CD4-positive, alpha-beta T cell treated with Interleukin-17A for 1 hour (primary cell): ENCODE results near the gene CDC42EP2.

Experiments
- DNase-seq: peaks from one replicate; pipeline ENCODE4 v3.0.0-alpha.2; 2020

CDC42EP2 gene

GRCh38 chr11:65298655-65299179, 15.9 kb upstream of the CDC42EP2 start:
- no peak for DNase-seq

- no peak for DNase-seq
These were observed 13.9 kb upstream of the CDC42EP2 start for GRCh38 chr11:65300621-65301275.

GRCh38 chr11:65301491-65302329, 13.0 kb upstream of the CDC42EP2 start:
- DNase-seq: no peak

- DNase-seq: no peak
These were observed 11.1 kb upstream of the CDC42EP2 start for GRCh38 chr11:65303555-65303954.

- DNase-seq: no peak
These were observed 10.6 kb upstream of the CDC42EP2 start for GRCh38 chr11:65304110-65304509.

- no peak for DNase-seq
These were observed 10.1 kb upstream of the CDC42EP2 start for GRCh38 chr11:65304613-65305012.

- no peak for DNase-seq
These were observed 9.0 kb upstream of the CDC42EP2 start for GRCh38 chr11:65305501-65306268.

GRCh38 chr11:65307298-65308229, 7.1 kb upstream of the CDC42EP2 start:
- DNase-seq: no peak

- DNase-seq: peak; percentile 7
These were observed 6.3 kb upstream of the CDC42EP2 start for GRCh38 chr11:65308281-65308891.

GRCh38 chr11:65309006-65309405, 5.7 kb upstream of the CDC42EP2 start:
- no peak for DNase-seq

GRCh38 chr11:65310215-65310614, 4.5 kb upstream of the CDC42EP2 start:
- no peak for DNase-seq

- DNase-seq: no peak
These were observed 3.9 kb upstream of the CDC42EP2 start for GRCh38 chr11:65310736-65311135.

GRCh38 chr11:65311170-65311678, 3.4 kb upstream of the CDC42EP2 start:
- no peak for DNase-seq

GRCh38 chr11:65315204-65315865, 669 bp downstream of the CDC42EP2 start:
- peak; percentile 74 for DNase-seq

GRCh38 chr11:65315866-65316226, 1.2 kb downstream of the CDC42EP2 start:
- no peak for DNase-seq

- DNase-seq: no peak
These were observed 1.8 kb downstream of the CDC42EP2 start for GRCh38 chr11:65316227-65317024.

GRCh38 chr11:65317025-65317786, 2.5 kb downstream of the CDC42EP2 start:
- DNase-seq: no peak

GRCh38 chr11:65320386-65321075, 5.9 kb downstream of the CDC42EP2 start:
- no peak for DNase-seq

GRCh38 chr11:65321076-65321475, 6.4 kb downstream of the CDC42EP2 start:
- DNase-seq: no peak
